ENCODE measurements around the gene SMYD5.

DNA sequence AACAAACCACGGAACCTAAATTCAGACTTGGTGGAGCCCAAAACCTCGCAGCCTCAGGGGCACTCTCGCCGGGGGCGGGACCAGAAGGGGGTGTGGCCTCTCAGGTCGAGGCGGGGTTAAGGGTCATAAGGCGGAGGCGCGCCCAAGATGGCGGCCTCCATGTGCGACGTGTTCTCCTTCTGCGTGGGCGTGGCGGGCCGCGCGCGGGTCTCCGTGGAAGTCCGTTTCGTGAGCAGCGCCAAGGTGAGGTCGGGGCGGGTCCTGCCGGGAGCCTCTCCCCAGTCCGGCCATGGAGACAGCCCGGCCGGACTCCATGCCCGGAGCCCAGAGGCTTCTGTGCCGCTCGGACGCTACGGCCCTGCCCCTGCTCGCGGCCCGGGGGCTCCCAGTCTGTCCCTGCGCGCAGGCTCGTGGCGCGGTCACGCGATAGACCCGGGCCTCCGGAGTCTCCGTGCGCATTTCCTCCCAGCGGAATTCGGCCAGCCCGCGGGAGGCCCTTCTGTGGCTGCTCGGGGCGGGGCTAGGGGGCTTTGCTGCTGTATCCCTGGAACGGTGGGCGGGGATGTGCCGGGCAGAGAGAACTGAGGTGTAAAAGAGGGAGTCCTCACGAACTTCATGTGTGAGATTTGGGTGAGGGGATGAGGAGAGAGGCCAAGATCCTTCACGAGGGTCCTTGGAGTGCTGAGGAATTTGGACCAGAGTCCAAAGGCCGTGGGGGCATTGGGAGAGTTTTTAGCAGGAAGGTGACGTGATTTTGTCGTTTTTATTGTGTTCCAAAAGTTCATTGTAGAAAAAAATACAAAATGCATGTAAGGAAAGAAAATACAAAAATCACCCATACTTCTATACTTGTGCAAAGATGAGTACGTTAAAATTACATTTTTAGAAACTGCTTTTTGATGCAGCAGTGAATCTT is at the start of gene SMYD5:
- TF ChIP-seq, protein P1, sequence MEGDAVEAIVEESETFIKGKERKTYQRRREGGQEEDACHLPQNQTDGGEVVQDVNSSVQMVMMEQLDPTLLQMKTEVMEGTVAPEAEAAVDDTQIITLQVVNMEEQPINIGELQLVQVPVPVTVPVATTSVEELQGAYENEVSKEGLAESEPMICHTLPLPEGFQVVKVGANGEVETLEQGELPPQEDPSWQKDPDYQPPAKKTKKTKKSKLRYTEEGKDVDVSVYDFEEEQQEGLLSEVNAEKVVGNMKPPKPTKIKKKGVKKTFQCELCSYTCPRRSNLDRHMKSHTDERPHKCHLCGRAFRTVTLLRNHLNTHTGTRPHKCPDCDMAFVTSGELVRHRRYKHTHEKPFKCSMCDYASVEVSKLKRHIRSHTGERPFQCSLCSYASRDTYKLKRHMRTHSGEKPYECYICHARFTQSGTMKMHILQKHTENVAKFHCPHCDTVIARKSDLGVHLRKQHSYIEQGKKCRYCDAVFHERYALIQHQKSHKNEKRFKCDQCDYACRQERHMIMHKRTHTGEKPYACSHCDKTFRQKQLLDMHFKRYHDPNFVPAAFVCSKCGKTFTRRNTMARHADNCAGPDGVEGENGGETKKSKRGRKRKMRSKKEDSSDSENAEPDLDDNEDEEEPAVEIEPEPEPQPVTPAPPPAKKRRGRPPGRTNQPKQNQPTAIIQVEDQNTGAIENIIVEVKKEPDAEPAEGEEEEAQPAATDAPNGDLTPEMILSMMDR (IDR thresholded peaks at IDR 0.05), result no peak
- peak; percentile 15 to 79 for TF ChIP-seq EP300 (IDR thresholded peaks at IDR 0.05)
